T-helper 22 cell (primary cell): ENCODE data around the gene SYNJ2.
"Not testable (repeated sequence)": the region's sequence is repeated elsewhere in the genome, so short reads cannot be mapped to it uniquely, and the experiment has no call there.

Experiments used
- DNase-seq: peaks from one replicate; pipeline ENCODE4 v3.0.0-alpha.2; 2020; ENCODE audit warnings: low read depth

The SYNJ2 gene

GRCh38 chr6:157954150-157955117 is 27.2 kb upstream of the SYNJ2 start:
- no peak for DNase-seq

GRCh38 chr6:157955675-157956074 is 26.0 kb upstream of the SYNJ2 start:
- DNase-seq = no peak

DNA sequence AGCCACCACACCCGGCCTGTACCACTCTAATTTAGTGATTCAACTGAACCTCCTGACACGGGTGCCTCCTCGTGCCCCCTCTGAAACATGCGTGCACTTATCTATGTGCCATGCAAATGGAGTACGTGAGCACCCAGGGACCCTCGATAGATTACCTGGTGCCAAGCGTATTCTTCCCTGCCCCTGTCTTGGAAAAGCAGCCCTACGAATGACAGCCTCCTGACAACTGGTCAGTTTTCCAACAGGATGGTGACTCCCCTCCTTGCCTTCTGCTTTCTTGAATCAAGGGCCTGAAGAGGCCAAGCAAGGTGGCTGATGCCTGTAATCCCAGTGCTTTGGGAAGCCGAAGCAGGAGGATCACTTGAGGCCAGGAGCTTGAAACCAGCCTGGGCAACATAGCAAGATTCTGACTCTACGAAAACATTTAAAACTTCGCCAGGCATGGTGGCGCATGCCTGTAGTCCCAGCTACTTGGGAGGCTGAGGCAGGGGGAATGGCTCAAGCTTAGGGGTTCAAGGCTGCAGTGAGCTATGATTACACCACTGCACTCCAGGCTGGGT is 25.4 kb upstream of the SYNJ2 start:
- DNase-seq = no peak

DNA sequence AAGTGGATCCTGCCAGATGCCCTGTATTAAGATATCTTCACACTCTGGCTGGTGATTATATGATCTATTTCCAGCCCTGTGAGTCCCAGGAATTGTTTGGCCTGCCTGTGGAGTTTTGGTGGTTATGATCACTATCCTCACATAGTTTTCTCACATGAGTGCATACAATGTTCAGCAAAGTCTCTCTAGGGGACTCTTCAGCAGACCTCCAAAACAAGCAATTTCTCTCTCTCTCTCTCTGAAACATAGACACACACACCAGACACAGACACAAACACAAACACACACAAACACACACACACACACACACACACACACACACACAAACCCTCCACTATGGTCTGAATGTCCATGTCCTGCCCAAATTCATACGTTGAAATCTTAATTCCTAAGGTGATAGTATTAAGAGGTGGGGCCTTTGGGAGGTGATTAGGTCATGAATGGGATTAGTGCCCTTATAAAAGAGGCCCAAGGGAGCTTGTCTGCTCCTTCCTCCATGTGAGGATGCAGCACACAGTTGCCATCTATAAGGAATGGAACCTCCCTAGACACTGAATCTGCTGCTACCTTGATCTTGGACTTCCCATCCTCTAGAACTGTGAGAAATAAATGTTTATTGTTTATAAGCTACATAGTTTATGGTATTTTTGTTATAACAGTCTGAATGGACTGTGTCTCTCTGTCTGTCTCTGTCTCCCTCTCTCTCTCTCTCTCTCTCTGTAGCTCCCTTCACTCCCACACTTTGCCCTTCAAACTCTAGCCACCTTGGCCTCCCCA is 22.0 kb upstream of the SYNJ2 start:
- no peak for DNase-seq

DNA sequence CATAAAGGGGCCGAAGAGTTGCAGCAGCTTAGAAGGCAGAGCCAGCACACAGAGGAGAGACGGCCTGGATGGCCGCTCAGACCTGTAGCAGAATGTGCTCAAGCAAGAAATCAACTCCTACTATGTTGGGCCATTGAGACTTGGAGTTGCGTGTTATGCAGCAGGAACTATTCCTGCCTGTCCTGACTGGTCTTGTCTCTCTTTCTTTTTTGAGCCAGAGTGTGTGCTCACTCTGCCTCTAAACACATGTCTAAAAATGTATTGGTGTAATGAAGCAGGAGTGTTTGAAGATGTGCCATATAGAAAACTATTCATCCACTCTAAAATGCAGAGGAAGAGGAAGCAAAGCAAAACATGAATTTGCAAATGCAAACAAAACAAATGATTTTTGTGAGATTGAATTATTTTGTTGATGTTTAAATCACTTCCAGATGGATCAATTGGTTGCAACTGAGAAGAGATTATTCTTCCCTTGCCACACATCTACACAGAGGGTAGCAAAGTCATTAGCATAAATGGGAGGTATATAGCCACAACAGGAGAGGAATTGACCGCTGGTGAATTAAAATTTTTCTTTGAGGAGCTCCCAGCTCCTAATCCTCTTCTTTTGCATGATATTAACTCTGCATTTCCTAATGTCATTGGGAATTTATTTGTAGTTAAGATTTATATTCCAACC is 20.4 kb upstream of the SYNJ2 start:
- no peak for DNase-seq

GRCh38 chr6:157961832-157962575 is 19.7 kb upstream of the SYNJ2 start:
- DNase-seq = no peak

GRCh38 chr6:157962601-157963302 is 18.9 kb upstream of the SYNJ2 start:
- DNase-seq = no peak

- DNase-seq = no peak
Observed at GRCh38 chr6:157964100-157964499, 17.6 kb upstream of the SYNJ2 start.

DNA sequence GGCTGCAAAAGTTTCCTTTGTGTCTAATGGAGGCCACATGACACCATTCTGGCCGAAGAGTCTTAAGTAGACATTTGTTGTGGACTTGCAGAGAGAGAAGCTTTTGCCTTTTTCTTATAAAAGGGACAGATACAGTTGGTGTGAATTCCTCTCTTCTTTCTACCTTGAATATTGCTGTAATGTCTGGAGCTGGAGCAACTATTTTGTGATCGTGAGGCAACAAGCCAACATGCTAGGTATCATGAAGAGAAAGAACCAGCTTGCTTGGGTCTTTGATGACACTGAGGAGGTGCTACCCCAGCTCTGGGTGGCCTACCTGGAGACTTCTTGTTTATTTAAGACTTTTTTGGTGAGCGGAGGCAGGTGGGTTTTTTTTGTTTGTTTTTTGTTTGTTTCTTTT is 16.3 kb upstream of the SYNJ2 start:
- no peak for DNase-seq

GRCh38 chr6:157966589-157966977 is 15.1 kb upstream of the SYNJ2 start:
- DNase-seq = no peak

- DNase-seq = no peak
Observed at GRCh38 chr6:157967020-157967419, 14.6 kb upstream of the SYNJ2 start.

DNA sequence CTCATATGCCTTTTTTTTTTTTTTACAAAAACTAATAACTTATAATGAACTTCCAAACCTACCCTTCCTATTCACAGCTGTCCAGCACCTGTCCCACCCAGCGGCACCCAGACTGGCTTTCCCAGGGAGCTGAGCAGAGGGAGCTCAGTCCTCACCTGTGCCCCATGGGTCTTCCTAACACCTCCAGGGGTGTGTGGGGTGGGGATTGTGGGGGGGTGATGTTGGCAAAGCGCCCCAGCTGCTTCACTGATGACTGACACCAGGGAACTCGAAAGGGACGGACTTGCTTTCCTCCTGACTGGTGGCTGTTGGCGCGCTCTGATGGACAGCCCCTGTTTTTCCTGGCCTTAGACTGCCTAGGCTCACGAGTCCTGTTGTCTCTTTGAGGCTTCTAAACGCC is 14.2 kb upstream of the SYNJ2 start:
- DNase-seq = no peak

DNA sequence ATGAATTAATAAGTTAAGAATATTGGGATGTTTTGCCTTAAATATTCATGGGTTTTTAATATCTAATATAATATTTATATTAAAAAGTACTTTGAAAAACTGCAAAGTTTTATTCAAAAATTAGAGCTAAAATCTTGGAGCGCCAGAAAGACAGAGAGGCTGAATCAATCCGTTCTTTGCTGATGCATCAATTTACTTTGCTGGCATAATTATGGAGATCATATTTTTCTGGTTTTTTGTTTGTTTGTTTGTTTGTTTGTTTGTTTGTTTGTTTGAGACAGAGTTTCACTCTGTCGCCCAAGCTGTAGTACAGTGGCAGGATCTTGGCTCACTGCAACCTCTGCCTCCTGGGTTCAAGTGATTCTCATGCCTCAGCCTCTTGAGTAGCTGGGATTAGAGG is 9.5 kb upstream of the SYNJ2 start:
- not testable (repeated sequence) for DNase-seq

GRCh38 chr6:157974341-157974894 is 7.2 kb upstream of the SYNJ2 start:
- DNase-seq = no peak

DNA sequence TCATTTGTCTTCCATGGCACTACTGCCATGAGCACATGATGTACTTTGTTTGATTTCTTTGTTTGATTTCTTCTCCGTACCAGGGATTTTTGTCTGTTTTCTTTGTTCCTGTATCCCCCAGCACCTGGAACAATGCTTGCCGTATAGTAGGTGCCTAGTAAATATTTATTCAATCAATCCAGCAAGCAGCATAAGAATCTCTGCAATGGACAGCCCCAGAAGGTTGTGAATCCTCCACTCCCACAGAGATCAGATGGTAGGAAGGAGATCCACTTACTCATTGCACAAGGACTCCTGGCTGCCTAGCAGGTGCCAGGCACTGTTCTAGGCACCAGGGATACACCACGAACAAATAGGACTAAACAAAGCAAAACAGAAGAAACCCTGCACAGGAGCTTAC is 6.7 kb upstream of the SYNJ2 start:
- DNase-seq = no peak

DNA sequence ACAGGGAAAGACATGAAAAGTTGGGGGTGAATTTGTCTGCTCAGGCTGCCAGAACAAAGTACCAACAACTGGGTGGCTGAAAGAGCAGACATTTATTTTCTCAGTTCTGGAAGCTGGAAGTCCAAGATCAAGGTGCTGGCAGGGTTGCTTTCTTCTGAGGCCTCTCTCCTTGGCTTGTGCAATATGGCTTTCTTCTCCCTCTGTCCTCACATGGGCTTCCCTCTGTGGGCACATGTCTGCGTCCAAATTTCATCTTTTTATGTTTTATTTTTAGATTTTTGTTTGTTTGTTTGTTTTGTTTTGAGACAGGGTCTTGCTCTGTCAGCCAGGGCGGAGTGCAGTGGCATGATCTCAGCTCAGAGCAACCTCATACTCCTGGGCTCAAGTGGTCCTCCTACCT is 6.2 kb upstream of the SYNJ2 start:
- DNase-seq = no peak

- DNase-seq = no peak
Observed at GRCh38 chr6:157976345-157977175, 5.1 kb upstream of the SYNJ2 start.

GRCh38 chr6:157977176-157977804 is 4.4 kb upstream of the SYNJ2 start:
- no peak for DNase-seq
